ENCODE results near the gene ALX4.

ALX4 gene

DNA sequence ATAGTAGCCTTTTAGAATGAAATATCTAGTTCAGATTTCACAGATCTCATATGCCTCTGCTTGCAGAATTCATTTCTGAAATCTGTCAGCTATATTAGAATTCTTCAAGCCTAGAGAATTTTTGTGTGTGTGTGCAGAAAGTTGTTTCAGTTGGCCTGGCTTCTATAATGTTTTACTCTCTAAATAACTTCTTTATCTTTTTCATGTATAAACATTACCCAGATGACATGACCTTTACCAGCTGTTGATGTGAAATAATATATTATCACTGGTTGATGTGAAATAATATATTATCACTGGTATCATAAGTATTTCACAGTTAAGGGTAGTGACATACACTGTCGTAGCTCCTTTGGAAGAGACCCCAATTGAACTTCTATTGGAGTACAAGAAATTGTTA, 72.8 kb downstream of the ALX4 start:
- DNase-seq, result no peak

DNA sequence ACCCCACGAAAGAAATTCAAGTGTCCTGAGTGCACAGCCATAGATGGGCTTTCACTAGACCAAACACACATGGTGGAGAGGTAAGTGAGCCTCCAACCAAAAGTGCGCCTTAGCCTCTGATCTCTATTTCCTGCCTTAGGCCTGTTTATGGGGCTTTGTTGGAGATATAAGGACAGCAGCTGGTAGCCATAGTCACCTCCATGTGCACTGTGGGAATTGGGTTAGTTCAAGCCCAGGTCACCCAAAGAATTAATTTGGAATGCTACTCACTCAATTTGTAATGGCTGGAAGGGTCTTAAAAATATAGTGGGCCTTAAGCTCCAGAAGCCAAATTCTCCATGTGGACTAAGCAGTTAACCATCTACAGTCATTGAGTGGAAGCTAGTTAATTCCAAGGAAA, 73.6 kb downstream of the ALX4 start:
- no peak for DNase-seq

- no peak for DNase-seq
Measured at GRCh38 chr11:44235765-44236201, 74.2 kb downstream of the ALX4 start.

- no peak for DNase-seq
Measured at GRCh38 chr11:44229624-44230023, 80.3 kb downstream of the ALX4 start.

GRCh38 chr11:44229098-44229497, 80.8 kb downstream of the ALX4 start:
- DNase-seq, result no peak

GRCh38 chr11:44228379-44228778, 81.6 kb downstream of the ALX4 start:
- DNase-seq, result no peak

DNA sequence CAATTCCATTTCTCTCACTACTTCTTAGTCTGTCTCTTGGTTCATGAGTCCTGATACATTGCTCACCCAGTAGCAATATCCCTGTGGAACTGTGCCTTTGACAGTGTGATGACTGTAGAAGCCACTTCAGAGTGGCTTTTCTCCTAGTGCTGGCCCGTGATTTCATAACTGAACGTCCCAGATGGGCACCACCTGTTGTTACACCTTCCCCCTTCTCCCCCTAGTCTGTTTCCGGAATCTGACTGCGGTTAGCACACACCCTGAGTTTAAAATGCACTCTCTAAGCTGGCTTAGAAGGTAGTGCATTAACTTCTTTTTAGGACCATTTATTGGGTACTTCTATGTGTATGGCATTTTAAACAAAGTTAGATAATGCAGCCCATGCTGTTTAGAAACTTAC, 83.0 kb downstream of the ALX4 start:
- DNase-seq, result no peak

- DNase-seq, result no peak
Measured at GRCh38 chr11:44226490-44226889, 83.4 kb downstream of the ALX4 start.

DNA sequence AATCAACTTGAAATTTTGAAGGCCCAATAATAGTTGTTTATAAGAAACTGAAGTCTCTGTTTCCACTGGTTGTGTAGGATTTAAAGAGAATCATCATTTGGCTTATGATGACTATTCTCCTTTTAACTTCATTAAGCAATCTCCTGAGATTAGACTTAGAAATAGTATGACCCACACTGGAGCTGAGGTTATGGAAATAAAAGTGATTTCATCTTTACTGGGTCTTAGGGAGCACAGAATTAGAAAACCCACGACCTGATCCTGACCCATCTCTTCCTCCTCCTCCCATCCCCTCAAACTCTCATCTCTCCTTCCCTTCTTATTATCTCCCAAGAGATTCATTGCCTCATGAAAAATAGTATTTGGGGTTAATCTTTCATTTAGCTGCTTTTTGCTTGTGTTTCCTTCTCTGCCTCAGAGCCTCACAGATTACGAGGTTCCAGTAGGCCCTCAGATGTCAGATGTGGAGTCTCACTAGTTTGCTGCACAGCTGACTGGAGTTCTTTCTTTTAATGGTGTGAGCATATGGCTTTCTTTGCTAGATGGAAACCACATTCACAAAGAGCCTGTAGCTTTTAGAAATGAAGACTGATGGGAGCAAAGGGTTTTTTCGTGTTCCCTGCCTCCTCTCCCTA, 85.0 kb downstream of the ALX4 start:
- no peak for DNase-seq

- DNase-seq, result no peak
Measured at GRCh38 chr11:44223238-44223637, 86.7 kb downstream of the ALX4 start.

GRCh38 chr11:44221992-44222391, 87.9 kb downstream of the ALX4 start:
- no peak for DNase-seq

DNA sequence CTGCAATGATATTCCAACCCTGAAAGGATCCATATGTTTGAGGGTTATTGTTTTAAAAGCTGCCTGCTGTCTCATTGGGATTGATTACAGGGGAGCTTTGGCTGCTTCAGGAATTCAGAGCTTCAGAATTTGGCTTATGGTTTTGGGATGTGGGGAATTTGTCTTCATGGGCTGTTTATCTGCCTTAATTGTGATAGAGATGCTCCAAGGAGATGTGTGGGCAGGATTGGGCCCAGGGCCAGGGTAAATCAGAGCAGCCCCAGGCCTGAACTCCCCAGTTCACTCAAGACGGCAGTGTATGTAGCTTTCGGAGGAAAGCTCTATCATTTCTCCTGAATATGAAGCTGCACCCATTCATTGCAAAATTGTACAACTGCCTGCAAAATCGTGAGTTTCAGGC, 88.5 kb downstream of the ALX4 start:
- no peak for DNase-seq

GRCh38 chr11:44219830-44220796, 89.8 kb downstream of the ALX4 start:
- DNase-seq, result no peak

DNA sequence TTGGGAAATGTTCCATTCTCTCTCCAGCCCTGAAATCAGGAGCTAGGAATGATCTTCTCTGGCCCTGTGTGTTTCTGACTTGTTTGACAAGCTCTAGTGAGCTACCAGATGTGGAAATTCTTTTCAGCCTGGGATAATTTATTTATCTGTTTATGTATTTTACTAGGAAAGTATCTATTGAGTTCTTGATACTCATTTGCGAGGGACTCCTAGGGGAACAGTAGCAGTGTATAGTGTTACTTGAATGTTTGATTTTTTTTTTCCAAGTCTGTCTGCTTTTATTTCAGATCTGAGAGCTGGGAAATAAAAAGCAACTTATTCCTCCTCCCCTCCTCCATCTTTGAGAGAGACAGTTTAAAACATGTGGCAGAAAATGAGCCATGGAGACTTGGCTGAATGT, 92.5 kb downstream of the ALX4 start:
- DNase-seq, result no peak

DNA sequence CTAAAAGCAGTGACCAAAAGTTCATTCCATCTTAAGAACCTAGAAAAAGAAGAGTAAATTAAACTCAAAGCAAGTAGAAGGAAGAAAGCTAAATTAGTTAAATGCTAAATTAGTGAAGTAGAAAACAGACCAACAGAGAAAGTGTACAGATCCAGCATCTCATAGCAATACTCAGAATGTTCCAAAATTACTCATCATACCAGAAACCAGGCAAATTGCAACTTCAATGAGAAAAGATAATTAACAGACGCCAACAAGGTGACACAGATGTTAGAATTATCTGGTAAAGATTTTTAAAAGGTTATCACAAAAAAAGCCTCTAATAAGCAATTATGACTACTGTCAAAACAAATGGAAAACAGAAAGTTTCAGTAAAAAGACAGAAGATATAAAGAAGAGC, 96.8 kb downstream of the ALX4 start:
- DNase-seq, result no peak

DNA sequence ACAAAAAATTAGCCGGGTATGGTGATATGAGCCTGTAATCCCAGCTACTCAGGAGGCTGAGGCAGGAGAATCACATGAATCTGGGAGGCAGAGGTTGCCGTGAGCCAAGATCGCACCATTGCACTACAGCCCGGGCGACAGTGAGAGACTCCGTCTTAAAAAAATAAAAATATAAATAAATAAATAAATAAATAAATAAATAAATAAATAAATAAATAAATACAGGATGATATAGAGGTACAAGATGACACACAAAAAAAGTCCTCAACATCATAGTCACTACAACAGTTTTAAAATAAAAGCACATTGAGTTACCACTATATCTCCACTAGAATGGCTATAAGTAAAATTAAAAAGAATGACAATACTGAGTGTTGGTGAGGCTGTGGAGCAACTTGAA, 97.8 kb downstream of the ALX4 start:
- DNase-seq, result no peak

Data from activated CD8-positive, alpha-beta memory T cell treated with anti-CD3 and anti-CD28 coated beads, Interleukin-2, amount 50 U/mL, for 48 hours (primary cell).